BE2C (cell line): ENCODE results near the gene PTX4.

ENCODE experiments used
- DNase-seq: peaks from one replicate; pipeline ENCODE4 v3.0.0-alpha.2; 2020
- H3K27me3 ChIP-seq: fragments of 250-450 bp; sonication (Bioruptor Pico); 2 replicates; pipeline ENCODE4 v1.5.1; 2020; ENCODE audit warnings: mild to moderate bottlenecking
- H3K36me3 ChIP-seq: fragments of 250-450 bp; sonication (Bioruptor Pico); 2 replicates; pipeline ENCODE4 v1.5.1; 2020; ENCODE audit warnings: mild to moderate bottlenecking
- H3K4me1 ChIP-seq: fragments of 250-450 bp; sonication (Bioruptor Pico); 2 replicates; pipeline ENCODE4 v1.5.1; 2020
- H3K4me3 ChIP-seq: 2 replicates; pipeline ENCODE4 v1.5.1; 2011; ENCODE audit warnings: low read depth, low read length
- H3K9me3 ChIP-seq: fragments of 250-450 bp; sonication (Bioruptor Pico); 2 replicates; pipeline ENCODE4 v1.5.1; 2020
- TF ChIP-seq, protein P1 (sequence below): IDR thresholded peaks from 2 replicates; pipeline ENCODE4 v1.5.1; 2012; ENCODE audit warnings: mild to moderate bottlenecking, low read depth, low read length

The PTX4 gene

DNA sequence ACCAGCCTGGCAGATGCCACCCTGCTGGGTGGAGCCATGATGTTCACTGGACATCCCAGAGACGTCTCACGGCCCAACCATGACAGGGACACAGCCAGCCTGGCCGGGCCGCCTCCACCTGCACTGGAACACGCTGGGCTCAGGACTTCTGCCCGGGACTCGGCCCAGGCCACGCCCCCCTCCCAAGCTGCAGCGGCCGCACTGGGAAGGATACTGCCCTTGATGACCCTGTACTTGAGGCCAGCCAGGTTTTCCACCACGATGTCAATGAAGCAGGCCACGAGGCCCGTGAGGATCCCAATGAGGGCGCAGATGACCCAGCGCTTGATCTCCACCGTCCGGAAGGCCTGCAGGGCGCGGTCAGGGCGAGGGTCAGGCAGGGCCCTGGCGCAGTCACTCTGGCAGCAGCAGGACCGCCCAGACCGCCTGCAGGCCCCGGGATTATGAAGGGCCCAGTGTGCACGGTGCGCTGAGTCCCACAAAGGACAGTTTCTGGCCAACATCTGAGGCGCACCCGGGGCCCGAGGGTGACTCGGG is 28.1 kb downstream of the PTX4 start:
- no peaks in the 10 kb centered on the region for H3K4me1 ChIP-seq
- no peaks in the 10 kb centered on the region for H3K9me3 ChIP-seq
- no peaks in the 10 kb centered on the region for H3K27me3 ChIP-seq
- TF ChIP-seq, protein P1, sequence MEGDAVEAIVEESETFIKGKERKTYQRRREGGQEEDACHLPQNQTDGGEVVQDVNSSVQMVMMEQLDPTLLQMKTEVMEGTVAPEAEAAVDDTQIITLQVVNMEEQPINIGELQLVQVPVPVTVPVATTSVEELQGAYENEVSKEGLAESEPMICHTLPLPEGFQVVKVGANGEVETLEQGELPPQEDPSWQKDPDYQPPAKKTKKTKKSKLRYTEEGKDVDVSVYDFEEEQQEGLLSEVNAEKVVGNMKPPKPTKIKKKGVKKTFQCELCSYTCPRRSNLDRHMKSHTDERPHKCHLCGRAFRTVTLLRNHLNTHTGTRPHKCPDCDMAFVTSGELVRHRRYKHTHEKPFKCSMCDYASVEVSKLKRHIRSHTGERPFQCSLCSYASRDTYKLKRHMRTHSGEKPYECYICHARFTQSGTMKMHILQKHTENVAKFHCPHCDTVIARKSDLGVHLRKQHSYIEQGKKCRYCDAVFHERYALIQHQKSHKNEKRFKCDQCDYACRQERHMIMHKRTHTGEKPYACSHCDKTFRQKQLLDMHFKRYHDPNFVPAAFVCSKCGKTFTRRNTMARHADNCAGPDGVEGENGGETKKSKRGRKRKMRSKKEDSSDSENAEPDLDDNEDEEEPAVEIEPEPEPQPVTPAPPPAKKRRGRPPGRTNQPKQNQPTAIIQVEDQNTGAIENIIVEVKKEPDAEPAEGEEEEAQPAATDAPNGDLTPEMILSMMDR: no peak
- no peak overlapping the region for H3K4me3 ChIP-seq
- no peak for DNase-seq
- H3K36me3 ChIP-seq: peaks cover 19% of the 10 kb centered on the region

DNA sequence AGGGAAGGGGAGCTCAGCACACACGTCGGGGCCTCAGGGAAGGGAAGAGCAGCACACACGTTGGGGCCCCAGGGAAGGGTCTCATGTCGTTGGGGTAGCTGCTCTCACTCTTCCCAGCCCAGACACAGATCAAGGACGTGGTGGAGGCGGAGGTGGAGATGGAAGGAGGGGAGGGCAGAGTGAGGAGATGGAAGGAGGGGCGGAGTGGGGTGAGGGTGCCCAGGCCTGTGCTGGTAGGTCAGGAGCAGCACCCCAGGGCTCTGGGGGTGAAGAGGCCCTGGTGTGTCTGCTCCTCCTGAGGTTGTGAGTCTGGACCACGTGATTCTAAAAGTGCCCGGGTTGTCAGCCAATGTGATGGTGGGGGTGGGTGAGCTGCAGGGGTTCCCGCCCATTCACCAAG is 28.8 kb downstream of the PTX4 start:
- Histone ChIP-seq H3K36me3 (peaks cover 19% of the 10 kb centered on the region), H3K9me3 (no peaks in the 10 kb centered on the region), H3K4me1 (no peaks in the 10 kb centered on the region), H3K27me3 (no peaks in the 10 kb centered on the region), H3K4me3 (no peak overlapping the region)
- TF ChIP-seq, protein P1: no peak
- no peak for DNase-seq

DNA sequence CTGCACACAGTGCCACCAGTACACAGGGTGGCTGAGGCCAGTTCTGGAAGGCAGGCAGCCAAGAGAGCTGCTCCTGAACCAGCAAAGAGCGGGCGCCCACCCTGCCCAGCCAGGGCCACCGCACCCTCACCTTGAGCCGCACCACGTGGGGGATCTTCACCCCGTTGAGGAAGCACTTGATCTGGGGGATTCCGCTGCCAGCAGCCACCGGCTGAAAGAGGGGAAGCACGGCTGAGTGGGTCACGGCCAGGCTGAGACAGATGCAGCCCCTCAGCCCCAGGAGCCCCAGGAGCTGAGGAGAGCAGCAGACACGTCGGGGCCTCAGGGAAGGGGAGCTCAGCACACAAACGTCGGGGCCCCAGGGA is 29.8 kb downstream of the PTX4 start:
- Histone ChIP-seq H3K36me3 (peaks cover 19% of the 10 kb centered on the region), H3K9me3 (no peaks in the 10 kb centered on the region), H3K27me3 (no peaks in the 10 kb centered on the region), H3K4me3 (no peak overlapping the region), H3K4me1 (no peaks in the 10 kb centered on the region)
- TF ChIP-seq, protein P1: no peak
- no peak for DNase-seq

DNA sequence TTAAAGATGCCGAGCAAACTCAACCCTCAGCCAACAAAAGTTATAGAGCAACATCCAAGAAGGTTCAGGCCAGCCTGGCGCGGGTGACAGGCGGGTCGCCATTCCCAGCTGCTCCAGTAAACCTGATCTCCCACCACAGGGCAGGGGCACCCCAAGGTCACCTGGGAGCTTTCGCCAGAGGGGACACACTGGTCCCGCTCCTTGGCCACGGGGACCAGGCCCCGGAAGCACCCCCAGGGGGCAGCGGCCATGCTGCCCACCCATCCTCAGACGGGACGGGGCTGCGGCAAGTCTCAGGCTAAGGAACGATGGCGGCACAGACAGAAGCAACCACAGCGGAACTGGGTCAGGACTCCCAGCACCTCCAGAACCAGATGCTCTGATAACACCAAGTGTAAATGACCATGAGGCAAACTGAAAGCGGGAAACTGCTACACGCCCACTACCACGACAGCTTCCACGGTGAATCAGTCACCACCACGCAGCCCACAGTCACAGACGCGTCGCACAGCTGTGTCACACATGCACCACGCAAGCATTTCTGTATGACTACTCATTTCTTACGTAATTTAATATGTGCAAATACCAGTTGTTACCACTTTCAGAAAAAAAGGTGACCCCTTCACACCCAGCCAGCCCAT is 30.3 kb downstream of the PTX4 start:
- Histone ChIP-seq H3K4me3 (no peak overlapping the region), H3K9me3 (no peaks in the 10 kb centered on the region), H3K27me3 (no peaks in the 10 kb centered on the region), H3K4me1 (no peaks in the 10 kb centered on the region), H3K36me3 (peaks cover 22% of the 10 kb centered on the region)
- no peak for DNase-seq
- TF ChIP-seq, protein P1: no peak

DNA sequence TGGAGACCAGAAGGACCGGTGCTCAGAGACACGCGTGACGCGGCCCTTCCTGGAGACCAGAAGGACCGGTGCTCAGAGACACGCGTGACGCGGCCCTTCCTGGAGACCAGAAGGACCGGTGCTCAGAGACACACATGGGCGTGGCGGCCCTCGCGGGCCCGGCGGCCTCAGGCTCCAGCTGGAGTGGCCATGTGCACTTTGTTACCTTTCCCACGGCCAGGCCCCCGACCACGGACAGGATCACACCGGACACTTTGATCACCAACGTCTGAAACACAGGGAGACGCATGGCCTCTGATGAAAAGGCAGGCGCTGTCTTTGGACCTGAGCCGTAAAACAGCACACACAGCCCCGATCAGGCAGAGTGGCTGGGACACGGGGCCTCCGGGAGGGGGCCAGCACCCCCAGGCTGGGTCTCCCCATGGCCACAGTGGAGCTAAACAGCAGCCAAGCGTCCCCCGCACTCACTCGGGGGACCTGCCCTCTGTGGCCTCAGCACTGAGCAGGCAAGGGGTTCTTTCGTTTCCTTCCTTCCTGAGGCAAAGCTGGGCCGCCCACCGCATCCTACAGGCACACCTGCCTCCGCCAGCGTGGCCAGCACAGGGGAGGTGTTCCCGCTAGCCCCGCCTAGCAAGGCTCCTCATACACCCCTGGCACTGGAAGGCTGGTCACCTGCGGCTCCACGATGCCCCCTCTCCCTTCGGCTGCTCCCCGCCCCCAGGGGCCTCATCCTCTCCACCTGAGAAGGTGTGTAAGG is 31.1 kb downstream of the PTX4 start:
- TF ChIP-seq, protein P1: no peak
- no peak overlapping the region for H3K4me3 ChIP-seq
- no peak for DNase-seq

DNA sequence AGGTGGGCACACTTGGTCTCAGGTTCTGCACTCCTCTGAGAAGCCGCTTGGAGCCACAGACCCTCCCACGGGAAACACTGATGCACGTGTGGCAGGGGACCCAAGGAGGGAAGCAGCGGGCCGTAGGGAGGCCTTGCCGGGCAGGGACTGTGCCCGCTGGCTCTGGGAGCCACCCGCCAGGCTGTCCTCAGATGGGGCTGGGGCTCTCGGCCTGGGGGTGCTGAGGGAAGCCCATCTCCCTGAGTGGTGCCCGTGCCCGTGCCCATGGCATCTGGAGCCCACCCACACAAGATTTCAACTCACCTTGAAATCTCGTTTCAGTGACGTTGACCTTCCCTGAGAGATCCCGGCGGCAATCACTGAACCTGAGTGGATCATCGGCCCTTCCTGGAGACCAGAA is 31.8 kb downstream of the PTX4 start:
- TF ChIP-seq, protein P1: no peak
- H3K9me3 ChIP-seq: no peaks in the 10 kb centered on the region
- no peaks in the 10 kb centered on the region for H3K4me1 ChIP-seq
- no peak for DNase-seq
- no peaks in the 10 kb centered on the region for H3K27me3 ChIP-seq
- H3K36me3 ChIP-seq: peaks cover 36% of the 10 kb centered on the region
- H3K4me3 ChIP-seq: no peak overlapping the region

More for the DNA sequence above, 31.1 kb downstream of the PTX4 start:
- Histone ChIP-seq H3K27me3 (no peaks in the 10 kb centered on the region), H3K4me1 (no peaks in the 10 kb centered on the region), H3K36me3 (peaks cover 28% of the 10 kb centered on the region), H3K9me3 (no peaks in the 10 kb centered on the region)
